HepG2 (cell line): ENCODE data around the gene EXOC3L4. TPM values are rescaled to one million over a fixed set of nuclear protein-coding genes. Genes with fewer than 3 reads are reported as not detected.

Experiments used
- BCL3 ChIP-seq: sonication (generic); formaldehyde crosslinking; IDR thresholded peaks from 2 replicates; pipeline ENCODE4 v1.5.1; 2020; ENCODE audit warnings: mild to moderate bottlenecking, missing genetic modification reagents, moderate library complexity
- CREM ChIP-seq, 2 experiments: sonication (generic) in 1 of 2; formaldehyde crosslinking in 1 of 2; IDR thresholded peaks; 2 replicates each; pipeline versions ENCODE4 v1.4.0 to v1.6.1; 2016 to 2020; ENCODE audit warnings: antibody characterized with exemption in 1 of 2, mild to moderate bottlenecking in 1 of 2, missing genetic modification reagents in 1 of 2
- FOSL1 ChIP-seq: sonication (generic); formaldehyde crosslinking; IDR thresholded peaks from 2 replicates; pipeline ENCODE4 v1.9.0; 2021; ENCODE audit warnings: missing genetic modification reagents, borderline replicate concordance
- IKZF4 ChIP-seq: sonication (generic); formaldehyde crosslinking; IDR thresholded peaks from 2 replicates; pipeline ENCODE4 v1.5.1; 2020; ENCODE audit warnings: borderline replicate concordance, mild to moderate bottlenecking, low read depth, missing genetic modification reagents; ENCODE audit errors: not compliant biosample characterization
- JDP2 ChIP-seq: sonication (generic); formaldehyde crosslinking; IDR thresholded peaks from 2 replicates; pipeline ENCODE4 v1.8.1; 2022; ENCODE audit warnings: missing genetic modification reagents, borderline replicate concordance
- KAT2B ChIP-seq: fragments of 150-350 bp; IDR thresholded peaks from 2 replicates; pipeline ENCODE4 v1.6.1; 2014; ENCODE audit warnings: low read depth, low read length, borderline replicate concordance
- NBN ChIP-seq: fragments of 450-650 bp; conservative IDR thresholded peaks from 2 replicates; pipeline ENCODE4 v1.6.1; 2017
- NKX3-1 ChIP-seq: sonication (generic); formaldehyde crosslinking; IDR thresholded peaks from 2 replicates; pipeline ENCODE4 v1.5.0; 2020; ENCODE audit warnings: missing genetic modification reagents
- PCBP2 ChIP-seq: fragments of 200-400 bp; formaldehyde crosslinking; optimal IDR thresholded peaks from 2 replicates; pipeline ENCODE3; 2018; ENCODE audit warnings: low read length, low read depth; ENCODE audit not compliant: poor library complexity, severe bottlenecking
- PRDM15 ChIP-seq: sonication (generic); formaldehyde crosslinking; IDR thresholded peaks from 2 replicates; pipeline ENCODE4 v1.4.0; 2020; ENCODE audit warnings: missing genetic modification reagents
- SKIL ChIP-seq: sonication (generic); formaldehyde crosslinking; IDR thresholded peaks from 2 replicates; pipeline ENCODE4 v1.8.0; 2022; ENCODE audit warnings: missing genetic modification reagents, mild to moderate bottlenecking, moderate library complexity, borderline replicate concordance
- TBL1XR1 ChIP-seq: fragments of 150-350 bp; IDR thresholded peaks from 2 replicates; pipeline ENCODE4 v1.6.1; 2014; ENCODE audit warnings: borderline replicate concordance, low read length; ENCODE audit not compliant: partially characterized antibody
- THAP7 ChIP-seq: sonication (generic); formaldehyde crosslinking; IDR thresholded peaks from 2 replicates; pipeline ENCODE4 v1.8.1; 2023; ENCODE audit warnings: mild to moderate bottlenecking, missing genetic modification reagents
- ZBTB25 ChIP-seq: IDR thresholded peaks from 2 replicates; pipeline ENCODE4 v1.6.1; 2018; ENCODE audit warnings: missing genetic modification reagents
- ZNF441 ChIP-seq: sonication (generic); formaldehyde crosslinking; IDR thresholded peaks from 2 replicates; pipeline ENCODE4 v1.7.0; 2021; ENCODE audit warnings: missing genetic modification reagents, borderline replicate concordance
- ZNF660 ChIP-seq: sonication (generic); formaldehyde crosslinking; IDR thresholded peaks from 2 replicates; pipeline ENCODE4 v1.5.1; 2020; ENCODE audit warnings: mild to moderate bottlenecking, low read depth, missing genetic modification reagents, borderline replicate concordance
- polyA plus RNA-seq, 8 experiments: library from polyadenylated mRNA; depleted of rRNA in 3 of 8; stranded (reverse) in 7 of 8; unstranded in 1 of 8; fragments of >200 nt; fragmentation: Illumina TruSeq in 4 of 8; extraction: Trizol in 4 of 8; gene quantifications; 2 replicates each; pipeline versions ENCODE4 v1.2.1 to v1.2.3, GENCODE V29; 2011 to 2016; ENCODE audit warnings: low read depth in 4 of 8, missing spikeins in 1 of 8, mixed read lengths in 1 of 8; ENCODE audit not compliant: insufficient read depth in 1 of 8
- total RNA-seq, 5 experiments: library from RNA; depleted of rRNA; stranded (reverse); fragments of >200 nt; fragmentation: Illumina TruSeq; extraction: Trizol; gene quantifications; 2 replicates each; pipeline ENCODE4 v1.2.3, GENCODE V29; 2016; ENCODE audit warnings: low read depth in 1 of 5
- TF ChIP-seq, protein P1 (sequence below): sonication (generic); formaldehyde crosslinking; IDR thresholded peaks from 2 replicates; pipeline ENCODE4 v1.4.0; 2020; ENCODE audit warnings: missing genetic modification reagents

The EXOC3L4 gene
- total and polyA plus RNA-seq, 2 of the 13 experiments (the other 11 are each of a cell fraction or from before 2014, with no cell fraction given), result 11.8 to 27.0 TPM

GRCh38 chr14:103094406-103095209 is at the start of gene EXOC3L4 (continued):
- TF ChIP-seq BCL3, result peak; percentile 68; the same call in 1 of the 2 replicates
- no peak for TF ChIP-seq THAP7 (CRISPR knock-in tag)
- no peak for TF ChIP-seq PCBP2
- TF ChIP-seq JDP2, result no peak
- TF ChIP-seq ZNF441 (CRISPR knock-in tag), result no peak
- no peak for TF ChIP-seq IKZF4
- peak; percentile 28; the same call in 1 of the 2 replicates for TF ChIP-seq ZNF660 (CRISPR knock-in tag)
- TF ChIP-seq TBL1XR1, result no peak
- no peak for TF ChIP-seq NBN
- TF ChIP-seq FOSL1, result no peak
- TF ChIP-seq ZBTB25 (CRISPR knock-in tag), result no peak
- TF ChIP-seq KAT2B, result no peak
- TF ChIP-seq NKX3-1 (CRISPR knock-in tag), result no peak
- no peak for TF ChIP-seq PRDM15
- TF ChIP-seq, protein P1, sequence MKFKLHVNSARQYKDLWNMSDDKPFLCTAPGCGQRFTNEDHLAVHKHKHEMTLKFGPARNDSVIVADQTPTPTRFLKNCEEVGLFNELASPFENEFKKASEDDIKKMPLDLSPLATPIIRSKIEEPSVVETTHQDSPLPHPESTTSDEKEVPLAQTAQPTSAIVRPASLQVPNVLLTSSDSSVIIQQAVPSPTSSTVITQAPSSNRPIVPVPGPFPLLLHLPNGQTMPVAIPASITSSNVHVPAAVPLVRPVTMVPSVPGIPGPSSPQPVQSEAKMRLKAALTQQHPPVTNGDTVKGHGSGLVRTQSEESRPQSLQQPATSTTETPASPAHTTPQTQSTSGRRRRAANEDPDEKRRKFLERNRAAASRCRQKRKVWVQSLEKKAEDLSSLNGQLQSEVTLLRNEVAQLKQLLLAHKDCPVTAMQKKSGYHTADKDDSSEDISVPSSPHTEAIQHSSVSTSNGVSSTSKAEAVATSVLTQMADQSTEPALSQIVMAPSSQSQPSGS, result no peak
- TF ChIP-seq SKIL (CRISPR knock-in tag), result no peak
- no peak for TF ChIP-seq CREM (IDR thresholded peaks at IDR 0.05)
- TF ChIP-seq CREM (CRISPR knock-in tag; IDR thresholded peaks at IDR 0.05), result no peak
